A549 treated with AZD9567 at 1 μM for 4 hours (cell line): ENCODE results near the gene BEST4. TPM values are rescaled to one million over a fixed set of nuclear protein-coding genes. Genes with fewer than 3 reads are reported as not detected.

Source experiments
- total RNA-seq: library from RNA; stranded (reverse); fragments of 200-300 nt; extraction: Qiagen RNA extraction; gene quantifications from 5 replicates; pipeline ENCODE4 v1.2.3, GENCODE V29; 2022; ENCODE audit not compliant: insufficient read depth

Gene BEST4
- 0.22 to 0.60 TPM (median 0.38 TPM) in 4 of 5 replicates, not detected in the other for total RNA-seq

DNA sequence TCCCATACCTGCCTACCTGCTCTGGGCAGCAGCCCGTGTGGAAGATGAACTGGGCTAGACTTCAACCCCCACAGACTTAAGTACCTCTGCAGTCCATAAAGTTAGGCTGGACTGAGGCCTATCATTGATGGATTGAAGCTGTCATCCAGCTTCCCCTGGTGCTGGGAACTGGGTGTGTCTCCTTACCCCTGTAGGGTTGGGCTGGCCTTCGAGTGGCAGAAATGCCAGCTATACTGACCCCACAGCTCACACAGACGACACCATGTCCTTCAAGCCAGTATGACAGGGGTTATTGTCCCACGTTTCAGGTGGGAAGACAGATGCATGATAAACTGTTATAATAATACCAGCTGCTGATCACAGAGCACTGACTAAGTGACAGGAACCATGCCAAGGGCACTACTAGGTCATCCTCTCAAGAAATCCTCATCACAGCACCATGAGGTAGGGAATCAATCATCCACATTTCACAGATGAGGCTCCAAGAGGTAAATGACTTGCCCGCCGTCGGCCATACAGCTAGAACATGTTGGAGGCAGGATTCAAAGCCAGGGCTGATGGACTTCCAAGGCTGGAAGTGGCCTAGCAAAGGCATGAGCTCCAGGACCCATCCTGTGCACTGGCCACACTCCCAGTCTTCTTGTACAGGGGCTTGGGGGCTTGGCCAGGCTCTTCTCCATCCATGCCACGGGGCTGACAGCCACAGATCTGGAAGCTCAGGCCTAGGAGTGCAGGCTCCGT, at the start of gene BEST4:
BEST4 (minus strand) TSS at position 51 of the 741 bp plus-strand sequence. CDS start 465 bp downstream, outside the sequence.

DNA sequence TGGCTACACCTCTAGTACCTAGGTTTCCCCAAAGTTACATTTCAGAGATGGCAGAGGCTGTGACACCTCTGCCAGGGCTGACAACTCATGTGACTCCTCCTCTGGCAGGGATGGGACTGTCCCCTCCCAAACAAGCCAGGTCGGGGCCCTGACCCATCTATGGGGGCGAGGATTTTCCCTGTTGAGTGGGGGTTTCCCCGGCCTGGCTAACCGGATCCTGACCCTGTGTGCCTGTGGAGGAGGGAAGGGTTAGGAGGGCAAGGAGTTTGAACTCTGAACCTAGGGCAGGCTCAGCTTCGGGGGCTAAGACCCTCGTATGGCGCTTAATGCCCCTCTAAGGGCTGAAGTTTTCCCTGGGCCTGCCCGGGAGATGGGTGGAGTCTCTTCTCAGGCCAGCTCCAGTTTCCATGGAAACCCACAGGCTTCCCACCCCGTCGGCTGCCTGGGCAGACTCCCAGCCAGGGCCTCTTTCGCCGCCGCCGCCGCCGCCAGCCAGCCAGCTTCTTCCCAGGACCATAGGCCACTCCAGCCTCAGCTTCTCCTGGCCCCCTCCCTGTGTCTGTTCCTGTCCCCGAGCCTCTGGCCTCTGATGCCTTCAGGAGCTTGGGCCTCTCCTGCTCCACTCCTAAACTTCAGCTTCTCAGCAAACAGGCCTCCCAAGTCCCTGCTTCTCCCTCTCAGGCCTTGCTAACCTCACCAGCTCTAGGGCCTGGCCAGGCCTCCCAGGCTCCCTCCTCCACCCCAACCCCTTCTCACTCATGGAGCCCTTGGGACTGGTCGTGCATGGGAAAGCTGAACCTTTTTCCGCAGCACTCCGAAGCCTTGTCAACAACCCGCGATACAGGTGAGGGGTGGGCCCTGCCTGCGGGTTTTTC, 20.3 kb upstream of the BEST4 start, which contains the start of gene BTBD19:
BTBD19 (plus strand) TSS at position 461 of the 875 bp plus-strand sequence; CDS start at position 759, 298 bp downstream.

DNA sequence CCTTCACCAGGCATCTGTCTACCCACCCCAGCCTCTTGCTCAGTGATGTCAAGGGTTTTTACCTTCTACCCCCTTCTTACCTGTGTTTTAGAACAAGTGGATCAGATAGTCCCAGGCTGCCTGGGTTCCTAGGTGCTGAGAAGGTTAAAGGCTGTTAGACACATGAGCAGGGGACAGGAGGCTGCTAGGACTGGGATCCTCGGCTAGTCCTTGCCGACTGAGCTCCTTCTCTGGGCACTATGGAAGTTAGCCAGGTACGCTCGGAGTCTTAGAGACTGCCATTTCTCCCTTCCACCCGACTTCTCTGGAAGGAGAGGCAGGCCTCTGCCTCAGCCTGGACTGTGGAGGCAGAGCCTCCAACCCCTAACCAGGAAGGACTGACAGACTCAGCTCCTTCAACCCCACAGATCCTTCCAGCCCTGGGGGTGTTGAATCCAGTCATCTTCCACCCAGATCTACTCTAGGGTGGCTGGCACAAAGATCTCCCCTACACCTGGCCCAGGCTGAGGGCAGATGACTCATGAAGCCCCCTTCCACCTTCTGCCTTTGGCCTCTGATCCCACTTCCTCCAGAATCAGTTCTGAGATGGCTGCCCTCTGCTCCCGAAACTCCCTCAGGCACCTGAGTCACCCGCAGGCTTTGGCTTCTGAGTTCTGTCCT, 18.9 kb upstream of the BEST4 start, which contains the start of gene DYNLT4:
DYNLT4 (minus strand) TSS at position 648 of the 660 bp plus-strand sequence. CDS start 683 bp downstream, outside the sequence.

DNA sequence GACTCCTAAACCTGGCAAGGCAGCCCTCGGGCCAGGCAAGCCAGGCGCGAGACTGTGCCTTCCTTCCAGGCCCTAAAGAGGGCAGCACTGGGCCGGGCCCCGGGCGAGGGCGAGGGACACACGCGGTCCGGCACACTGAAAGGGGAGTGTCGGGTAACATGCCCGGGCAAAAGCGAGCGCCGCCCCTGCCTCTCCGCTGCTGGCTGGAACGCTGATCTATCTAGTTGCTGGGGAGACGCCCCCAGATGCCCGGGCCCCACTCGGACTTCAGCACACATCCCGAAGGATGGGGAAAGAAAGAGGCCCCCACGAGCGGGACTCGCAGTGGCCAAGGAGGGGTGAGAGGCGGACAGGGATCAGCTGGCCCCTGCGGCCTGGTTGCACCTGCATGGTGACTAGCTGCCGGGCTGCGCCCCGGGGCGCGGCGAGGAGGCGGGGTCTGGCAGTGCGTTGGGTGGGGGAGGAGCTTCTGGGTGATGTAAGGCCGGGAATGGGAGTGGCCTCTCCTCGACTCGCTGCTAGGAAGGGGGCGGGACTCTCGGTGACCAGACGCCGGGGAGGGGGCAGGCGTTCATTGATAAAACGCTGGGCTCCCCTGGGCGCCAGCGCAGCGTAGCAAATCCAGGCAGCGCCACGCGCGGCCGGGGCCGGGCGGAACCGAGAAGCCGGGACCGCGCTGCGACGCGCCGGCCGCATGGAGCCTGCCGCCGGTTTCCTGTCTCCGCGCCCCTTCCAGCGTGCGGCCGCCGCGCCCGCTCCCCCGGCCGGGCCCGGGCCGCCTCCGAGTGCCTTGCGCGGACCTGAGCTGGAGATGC, 12.0 kb upstream of the BEST4 start, which contains the start of gene PLK3:
PLK3 (plus strand) TSS at position 608 of the 815 bp plus-strand sequence; CDS start at position 695, 87 bp downstream.

DNA sequence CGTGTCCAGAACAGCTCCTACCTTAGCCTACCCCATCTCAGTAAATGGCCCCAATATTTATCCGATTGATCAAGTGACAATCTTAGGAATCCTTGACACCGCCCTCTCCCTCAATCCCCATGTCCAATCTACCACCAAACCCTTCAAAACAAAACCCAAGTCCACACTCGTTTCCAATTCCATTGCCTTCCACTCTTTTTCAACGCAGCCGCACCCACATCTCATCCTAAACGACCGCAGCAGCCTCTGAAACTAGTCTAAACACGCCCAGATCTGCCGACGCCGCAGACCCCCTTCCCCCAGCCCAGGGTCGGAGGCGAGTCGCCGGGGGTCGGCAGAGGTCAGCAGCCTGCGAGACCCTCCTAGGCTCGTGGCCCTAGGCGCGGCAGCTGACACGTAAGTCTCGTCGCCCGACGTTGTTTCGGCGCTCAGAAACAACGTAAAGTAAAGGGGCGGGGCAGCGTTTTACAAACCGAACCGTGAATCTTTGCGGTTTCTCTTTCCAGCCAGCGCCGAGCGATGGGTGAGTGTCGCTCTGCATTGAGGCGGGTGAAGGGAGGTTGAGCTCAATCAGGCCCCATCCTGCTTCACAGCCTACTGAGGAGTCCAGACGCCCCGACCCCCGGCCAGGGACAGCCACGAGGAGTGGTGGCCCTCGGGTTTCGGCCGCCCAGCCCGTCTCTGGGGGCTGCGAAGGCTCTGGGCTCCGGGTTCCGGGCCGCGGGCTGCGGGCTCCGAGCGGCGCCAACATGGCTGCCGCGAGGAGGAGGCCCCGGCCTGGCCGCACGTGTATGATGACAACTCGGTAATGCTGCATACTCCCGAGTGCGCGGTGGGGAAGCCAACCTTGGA, 12.7 kb downstream of the BEST4 start, which contains the start of gene RPS8:
RPS8 (plus strand) TSS at position 463 of the 852 bp plus-strand sequence; CDS start at position 520, 57 bp downstream.

DNA sequence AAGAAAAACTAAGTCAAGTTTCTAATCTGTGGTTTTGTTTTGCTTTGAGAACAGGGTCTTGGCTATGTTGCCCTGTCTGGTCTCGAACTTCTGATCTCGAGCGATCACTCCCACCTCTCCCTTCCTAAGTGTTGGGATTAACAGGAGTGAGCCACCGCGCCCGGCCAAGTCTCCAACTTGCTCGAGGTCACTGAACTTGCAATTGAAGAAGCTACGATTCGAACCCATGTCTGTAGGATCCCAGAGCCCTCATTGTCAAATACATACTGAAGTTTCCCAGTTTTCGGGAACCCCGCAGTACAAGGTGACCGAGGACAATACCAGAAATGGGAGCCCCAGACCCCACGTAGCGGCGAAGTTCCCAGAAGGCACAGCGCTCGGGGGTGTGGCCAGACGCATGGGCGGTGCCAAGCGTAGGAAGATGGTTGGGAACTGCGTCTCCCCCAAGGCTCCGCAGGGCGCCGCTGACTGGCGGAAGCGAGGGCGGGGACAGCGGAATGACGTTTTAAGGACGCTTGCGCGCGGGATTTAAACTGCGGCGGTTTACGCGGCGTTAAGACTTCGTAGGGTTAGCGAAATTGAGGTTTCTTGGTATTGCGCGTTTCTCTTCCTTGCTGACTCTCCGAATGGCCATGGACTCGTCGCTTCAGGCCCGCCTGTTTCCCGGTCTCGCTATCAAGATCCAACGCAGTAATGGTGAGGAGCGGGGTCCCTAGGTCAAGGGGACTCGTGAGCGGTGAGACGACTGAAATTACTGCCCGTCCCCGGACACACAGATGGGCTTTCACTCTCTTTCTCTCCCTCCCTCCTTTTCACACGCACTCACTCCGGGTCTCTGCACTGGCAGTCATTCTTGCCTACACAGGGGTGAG, 48.4 kb downstream of the BEST4 start, which contains the start of gene KIF2C:
KIF2C (plus strand) TSS at position 531 of the 872 bp plus-strand sequence; CDS start at position 627, 96 bp downstream.

Other genes starting within 250 kb of the BEST4 start
- 10.0 to 19.2 TPM (median 10.5 TPM) in 5 replicates for gene TMEM53, start 113.7 kb downstream of the BEST4 start, total RNA-seq
- gene ARMH1, start 113.5 kb downstream of the BEST4 start, total RNA-seq = 0.62 to 1.5 TPM (median 0.89 TPM) in 4 of 5 replicates, not detected in the other
- not detected in 5 replicates for gene RNU5D-1, start 57.0 kb downstream of the BEST4 start, total RNA-seq
- 35.0 to 38.5 TPM (median 36.6 TPM) in 5 replicates for gene KIF2C, start 48.3 kb downstream of the BEST4 start, total RNA-seq
- 1,183 to 1,747 TPM (median 1,698 TPM) in 5 replicates for gene RPS8, start 12.6 kb downstream of the BEST4 start, total RNA-seq
- gene PLK3, start 12.2 kb upstream of the BEST4 start, total RNA-seq = 18.2 to 22.8 TPM (median 20.4 TPM) in 5 replicates
- 0.49 to 0.94 TPM (median 0.80 TPM) in 4 of 5 replicates, not detected in the other for gene DYNLT4, start 19.2 kb upstream of the BEST4 start, total RNA-seq
- gene BTBD19, start 20.4 kb upstream of the BEST4 start, total RNA-seq = 2.0 to 3.2 TPM (median 2.7 TPM) in 4 of 5 replicates, not detected in the other
- 0.21 to 0.91 TPM (median 0.30 TPM) in 5 replicates for gene PTCH2, start 55.1 kb upstream of the BEST4 start, total RNA-seq
- gene EIF2B3, start 198.4 kb upstream of the BEST4 start, total RNA-seq = 18.6 to 19.4 TPM (median 19.0 TPM) in 5 replicates
- 16.5 to 19.9 TPM (median 19.3 TPM) in 5 replicates for gene HECTD3, start 223.2 kb upstream of the BEST4 start, total RNA-seq
- 38.1 to 49.8 TPM (median 48.0 TPM) in 5 replicates for gene UROD, start 224.1 kb upstream of the BEST4 start, total RNA-seq